HCT116 (cell line): ENCODE measurements around the gene MEF2B. TPM values are rescaled to one million over a fixed set of nuclear protein-coding genes. Genes with fewer than 3 reads are reported as not detected.

Experiments
- ATAC-seq: fragments of 200-7000 bp; cut with Tn5 transposase; 2 replicates; pipeline ENCODE4 v1.9.1; 2020; ENCODE audit warnings: mild to moderate bottlenecking, moderate library complexity
- BruUV-seq: library from RNA; stranded (reverse); fragments of 400-500 nt; replicated peaks from 2 replicates; lab custom pipeline; 2021; lab: Mats Ljungman, UMichigan
- CTCF ChIA-PET: fragments of 300-600 bp; sonication (Branson Sonifier 250); formaldehyde crosslinking; loops from one replicate; lab custom pipeline; 2021; ENCODE audit warnings: antibody characterized with exemption; lab: Charles Lee
- POLR2A ChIA-PET: fragments of 300-600, 350-600 bp; sonication (Branson Sonifier 250); formaldehyde crosslinking; loops from one replicate; lab custom pipeline; 2021; ENCODE audit warnings: antibody characterized with exemption; lab: Charles Lee
- RAD21 ChIA-PET, 2 experiments: fragments of 300-600 bp; sonication (Branson Sonifier 250); formaldehyde crosslinking; loops; one replicate each; lab custom pipeline; 2023; ENCODE audit warnings: low total read pairs in 2 of 2; ENCODE audit not compliant: uncharacterized antibody in 2 of 2, unreplicated experiment in 2 of 2, low non-redundant PET in 1 of 2; lab: Charles Lee
- DNase-seq: peaks from one replicate; pipeline ENCODE4 v3.0.0-alpha.2; 2010; ENCODE audit warnings: low read depth, low spot score
- H2AFZ ChIP-seq: fragments of 200-600 bp; shearing (Covaris generic), sonication (generic); 2 replicates; pipeline ENCODE4 v1.6.1; 2017; ENCODE audit warnings: low read depth, mixed run types, mixed read lengths, antibody characterized with exemption, low read length; ENCODE audit not compliant: poor library complexity, severe bottlenecking
- H3K27ac ChIP-seq: 2 replicates; pipeline ENCODE4 v1.5.1; 2012; ENCODE audit warnings: low read depth, low read length
- H3K27me3 ChIP-seq: fragments of 200-600 bp; sonication (generic); 2 replicates; pipeline ENCODE4 v1.6.1; 2016; ENCODE audit warnings: mixed run types, low read length, mixed read lengths; ENCODE audit not compliant: insufficient read depth
- H3K36me3 ChIP-seq, 2 experiments: fragments of 200-500 bp in 1 of 2; fragments of 200-600 bp in 1 of 2; sonication (Bioruptor generic) in 1 of 2; sonication (generic) in 1 of 2; 2 replicates each; pipeline versions ENCODE4 v1.5.1 to v1.6.1; 2014 to 2016; ENCODE audit warnings: low read length in 2 of 2, inconsistent platforms in 1 of 2, mixed read lengths in 1 of 2, mixed run types in 1 of 2; ENCODE audit not compliant: insufficient read depth in 2 of 2, control insufficient read depth in 1 of 2
- H3K4me1 ChIP-seq, 2 experiments: fragments of 200-600 bp in 1 of 2; sonication (generic) in 1 of 2; 2 replicates each; pipeline versions ENCODE4 v1.5.1 to v1.6.1; 2012 to 2017; ENCODE audit warnings: low read length in 2 of 2, inconsistent platforms in 1 of 2, mild to moderate bottlenecking in 1 of 2, mixed read lengths in 1 of 2, mixed run types in 1 of 2, moderate library complexity in 1 of 2; ENCODE audit not compliant: insufficient read depth in 2 of 2, control insufficient read depth in 1 of 2
- H3K4me2 ChIP-seq: fragments of 200-600 bp; sonication (generic); 2 replicates; pipeline ENCODE4 v1.6.1; 2017; ENCODE audit warnings: mixed run types, low read length, mixed read lengths
- H3K4me3 ChIP-seq, 2 experiments: fragments of 200-600 bp in 1 of 2; sonication (generic) in 1 of 2; replicated peaks in 1 of 2; 2 replicates each; pipeline ENCODE4 v1.5.1; 2011 to 2016; ENCODE audit warnings: low read length in 2 of 2, control low read depth in 1 of 2, low read depth in 1 of 2, mild to moderate bottlenecking in 1 of 2, mixed read lengths in 1 of 2, mixed run types in 1 of 2
- H3K79me2 ChIP-seq: fragments of 200-600 bp; sonication (generic); 2 replicates; pipeline ENCODE4 v1.6.1; 2017; ENCODE audit warnings: mild to moderate bottlenecking, mixed run types, low read length, moderate library complexity, mixed read lengths; ENCODE audit not compliant: insufficient read depth
- H3K9ac ChIP-seq: fragments of 200-600 bp; sonication (generic); 2 replicates; pipeline ENCODE4 v1.6.1; 2016; ENCODE audit warnings: low read length, mixed read lengths
- H3K9me2 ChIP-seq: fragments of 200-600 bp; sonication (generic), shearing (Covaris generic); 2 replicates; pipeline ENCODE4 v1.6.1; 2017; ENCODE audit warnings: mixed run types, mild to moderate bottlenecking, moderate library complexity; ENCODE audit not compliant: insufficient read depth
- H3K9me3 ChIP-seq, 2 experiments: fragments of 200-500 bp in 1 of 2; fragments of 200-600 bp in 1 of 2; sonication (Bioruptor generic) in 1 of 2; sonication (generic) in 1 of 2; 2 replicates each; pipeline ENCODE4 v1.6.1; 2014 to 2017; ENCODE audit warnings: low read length in 2 of 2, mixed read lengths in 2 of 2, inconsistent platforms in 1 of 2, low read depth in 1 of 2, mild to moderate bottlenecking in 1 of 2, mixed run types in 1 of 2, moderate library complexity in 1 of 2; ENCODE audit not compliant: control insufficient read depth in 1 of 2, insufficient read depth in 1 of 2
- H4K20me1 ChIP-seq: fragments of 200-600 bp; sonication (generic), shearing (Covaris generic); 2 replicates; pipeline ENCODE4 v1.6.1; 2017; ENCODE audit warnings: mixed run types, mild to moderate bottlenecking, moderate library complexity; ENCODE audit not compliant: insufficient read depth
- CEBPB ChIP-seq: IDR thresholded peaks from 2 replicates; pipeline ENCODE4 v1.6.1; 2012; ENCODE audit warnings: low read depth
- EGR1 ChIP-seq: IDR thresholded peaks from 2 replicates; pipeline ENCODE4 v1.6.1; 2012; ENCODE audit warnings: low read depth
- EZH2phosphoT487 ChIP-seq: fragments of 200-600 bp; IDR thresholded peaks from 2 replicates; pipeline ENCODE4 v1.6.1; 2018; ENCODE audit warnings: antibody characterized with exemption, borderline replicate concordance
- JUND ChIP-seq: IDR thresholded peaks from 2 replicates; pipeline ENCODE4 v1.6.1; 2012
- POLR2A ChIP-seq: IDR thresholded peaks from 2 replicates; pipeline ENCODE4 v1.7.0; 2011; ENCODE audit warnings: borderline replicate concordance; ENCODE audit not compliant: insufficient read depth, insufficient read length; ENCODE audit errors: extremely low read depth
- POLR2AphosphoS5 ChIP-seq: IDR thresholded peaks from 2 replicates; pipeline ENCODE4 v1.6.1; 2011; ENCODE audit warnings: mild to moderate bottlenecking, low read depth, low read length, moderate library complexity
- RAD21 ChIP-seq: IDR thresholded peaks from 2 replicates; pipeline ENCODE4 v1.6.1; 2012; ENCODE audit warnings: low read depth, mild to moderate bottlenecking
- SP1 ChIP-seq: IDR thresholded peaks from 2 replicates; pipeline ENCODE4 v1.6.1; 2012; ENCODE audit warnings: low read depth
- YY1 ChIP-seq: IDR thresholded peaks from 2 replicates; pipeline ENCODE4 v1.6.1; 2011; ENCODE audit warnings: low read length, low read depth, moderate library complexity, mild to moderate bottlenecking; ENCODE audit not compliant: insufficient replicate concordance; ENCODE audit errors: extremely low read depth
- ZNF274 ChIP-seq: fragments of 200-500 bp; sonication (Bioruptor generic); IDR thresholded peaks from 2 replicates; pipeline ENCODE4 v1.6.1; 2014; ENCODE audit warnings: mild to moderate bottlenecking, low read depth, low read length, inconsistent platforms
- intact Hi-C: fragments of 100-400 bp; cut with micrococcal nuclease; formaldehyde crosslinking; loops from 2 replicates; pipeline ENCODE4 v1.10.0; 2022
- total RNA-seq: library from RNA; stranded (reverse); gene quantifications from one replicate; pipeline ENCODE4 v1.2.1, GENCODE V29; 2021; ENCODE audit not compliant: unreplicated experiment
- TF ChIP-seq, protein P1 (sequence below), 3 experiments: fragments of 200-600 bp in 1 of 3; sonication (generic) in 1 of 3; IDR thresholded peaks in 2 of 3; conservative IDR thresholded peaks in 1 of 3; 2 replicates each; pipeline ENCODE4 v1.5.1; 2012 to 2017; ENCODE audit warnings: low read depth in 2 of 3, low read length in 2 of 3, antibody characterized with exemption in 1 of 3, borderline replicate concordance in 1 of 3, control low read depth in 1 of 3, mild to moderate bottlenecking in 1 of 3, mixed read lengths in 1 of 3, mixed run types in 1 of 3, moderate library complexity in 1 of 3; ENCODE audit not compliant: insufficient read depth in 1 of 3
- TF ChIP-seq, protein P2 (sequence below): IDR thresholded peaks from 2 replicates; pipeline ENCODE4 v1.6.1; 2012

Gene MEF2B
- total RNA-seq, 1 experiment from 2014 or later, result 7.9 TPM

DNA sequence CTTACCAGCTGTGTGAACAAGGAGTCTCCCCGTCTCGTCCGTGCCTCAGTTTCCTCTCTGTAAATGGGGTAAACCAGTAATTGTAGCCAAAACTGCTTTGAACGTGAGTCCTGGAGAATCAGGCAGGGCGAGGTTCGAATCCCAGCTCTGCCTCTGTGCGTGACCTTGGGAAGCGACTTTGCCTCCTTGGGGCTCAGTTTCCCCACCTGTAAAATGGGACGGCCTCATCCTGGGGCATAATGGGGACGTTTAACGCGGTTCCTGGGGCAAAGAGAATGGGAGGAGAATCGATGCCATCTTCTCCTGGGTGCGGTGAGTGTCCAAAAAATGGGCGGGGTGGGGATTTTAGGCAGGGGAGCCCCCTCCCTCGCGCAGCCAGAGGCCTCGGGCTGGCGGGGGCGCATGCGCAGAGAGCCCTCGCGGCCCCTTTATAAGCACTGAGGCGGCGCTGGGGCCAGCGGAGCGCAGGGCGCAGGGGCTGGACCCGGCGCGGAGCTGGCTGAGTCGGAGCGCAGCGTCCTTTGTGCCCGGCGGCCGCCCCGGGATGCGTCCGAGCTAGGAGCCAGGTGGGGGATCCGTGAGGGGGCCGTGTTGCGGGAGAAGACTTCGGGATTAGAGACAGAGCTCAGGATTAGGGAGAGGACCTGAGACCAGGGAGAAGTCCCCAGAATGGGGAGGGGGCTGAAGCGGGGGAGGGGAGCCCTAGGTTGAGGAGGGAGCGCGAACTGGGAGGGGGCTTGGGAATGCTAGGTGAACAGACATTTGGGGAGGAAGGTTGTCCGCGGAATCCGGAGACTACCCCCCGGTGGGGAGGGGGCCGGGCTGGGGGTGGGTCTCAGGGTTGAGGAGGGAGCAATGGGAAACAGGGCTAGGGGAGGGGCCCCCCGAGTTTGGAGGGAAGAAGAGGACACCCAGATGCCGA is 41.7 kb upstream of the MEF2B start, which contains the start of gene NCAN (continued):
- TF ChIP-seq, protein P1, sequence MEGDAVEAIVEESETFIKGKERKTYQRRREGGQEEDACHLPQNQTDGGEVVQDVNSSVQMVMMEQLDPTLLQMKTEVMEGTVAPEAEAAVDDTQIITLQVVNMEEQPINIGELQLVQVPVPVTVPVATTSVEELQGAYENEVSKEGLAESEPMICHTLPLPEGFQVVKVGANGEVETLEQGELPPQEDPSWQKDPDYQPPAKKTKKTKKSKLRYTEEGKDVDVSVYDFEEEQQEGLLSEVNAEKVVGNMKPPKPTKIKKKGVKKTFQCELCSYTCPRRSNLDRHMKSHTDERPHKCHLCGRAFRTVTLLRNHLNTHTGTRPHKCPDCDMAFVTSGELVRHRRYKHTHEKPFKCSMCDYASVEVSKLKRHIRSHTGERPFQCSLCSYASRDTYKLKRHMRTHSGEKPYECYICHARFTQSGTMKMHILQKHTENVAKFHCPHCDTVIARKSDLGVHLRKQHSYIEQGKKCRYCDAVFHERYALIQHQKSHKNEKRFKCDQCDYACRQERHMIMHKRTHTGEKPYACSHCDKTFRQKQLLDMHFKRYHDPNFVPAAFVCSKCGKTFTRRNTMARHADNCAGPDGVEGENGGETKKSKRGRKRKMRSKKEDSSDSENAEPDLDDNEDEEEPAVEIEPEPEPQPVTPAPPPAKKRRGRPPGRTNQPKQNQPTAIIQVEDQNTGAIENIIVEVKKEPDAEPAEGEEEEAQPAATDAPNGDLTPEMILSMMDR (IDR thresholded peaks at IDR 0.05 in 2 of 3, conservative IDR thresholded peaks at IDR 0.05 in 1 of 3; ENCODE audit: borderline replicate concordance in 1 of 3, insufficient read depth in 1 of 3, low read depth in 2 of 3, low read length in 2 of 3), result no peak
- TF ChIP-seq POLR2AphosphoS5, result no peak
- TF ChIP-seq, protein P2, sequence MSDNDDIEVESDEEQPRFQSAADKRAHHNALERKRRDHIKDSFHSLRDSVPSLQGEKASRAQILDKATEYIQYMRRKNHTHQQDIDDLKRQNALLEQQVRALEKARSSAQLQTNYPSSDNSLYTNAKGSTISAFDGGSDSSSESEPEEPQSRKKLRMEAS, result no peak
- TF ChIP-seq, all 23 proteins: peak for 0

DNA sequence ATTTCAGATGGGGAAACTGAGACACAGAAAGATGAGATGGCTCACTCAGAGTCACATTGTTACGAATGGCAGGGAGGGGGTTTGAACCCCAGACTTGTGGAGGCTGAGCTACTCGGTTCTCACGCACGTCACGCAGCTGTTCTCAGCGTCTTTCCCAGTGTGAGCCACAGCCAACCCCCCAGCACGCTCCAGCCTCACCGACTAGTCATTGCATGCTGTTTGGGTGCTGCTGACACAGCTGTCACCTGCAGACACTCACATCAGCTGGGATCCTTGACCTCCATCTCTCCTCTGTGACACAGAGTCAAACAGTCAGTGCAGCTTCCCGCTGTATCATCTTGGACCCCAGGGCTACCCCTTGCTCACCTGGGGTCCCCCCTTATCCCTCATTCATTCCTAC is 39.3 kb upstream of the MEF2B start:
- H3K4me1 ChIP-seq, result peaks cover 0 to 10% of the 10 kb centered on the region in 2 experiments; a peak in 1 of 4 replicates
- intact Hi-C loops, result no loop called here
- no peaks in the 10 kb centered on the region for H3K9me2 ChIP-seq
- H3K27ac ChIP-seq, result no peak overlapping the region
- no TSS peak for BruUV-seq
- ChIA-PET CTCF (no interaction called here), RAD21 (no interaction called here), POLR2A (no interaction called here)
- H3K9me3 ChIP-seq, result no peaks in the 10 kb centered on the region
- TF ChIP-seq POLR2A (no peak), EZH2phosphoT487 (no peak), RAD21 (no peak), YY1 (no peak), CEBPB (no peak), JUND (no peak), EGR1 (no peak), ZNF274 (no peak), SP1 (no peak)
- no peaks in the 10 kb centered on the region for H3K79me2 ChIP-seq
- H4K20me1 ChIP-seq, result no peaks in the 10 kb centered on the region
- H2AFZ ChIP-seq, result no peak overlapping the region
- H3K4me3 ChIP-seq, result no peak overlapping the region
- no peak overlapping the region for H3K4me2 ChIP-seq
- ATAC-seq (no peak), DNase-seq (no peak)
- no peaks in the 10 kb centered on the region for H3K36me3 ChIP-seq
- no peaks in the 10 kb centered on the region for H3K27me3 ChIP-seq
- H3K9ac ChIP-seq, result no peak overlapping the region
